ENCODE measurements around the gene ZNF839. TPM values are rescaled to one million over a fixed set of nuclear protein-coding genes. Genes with fewer than 3 reads are reported as not detected.
A peak's percentile ranks its signal among the peaks of the same experiment; 100 is the strongest.

ZNF839 gene
- 1 to 10 TPM; 5.5 to 10.0 TPM for polyA plus RNA-seq

DNA sequence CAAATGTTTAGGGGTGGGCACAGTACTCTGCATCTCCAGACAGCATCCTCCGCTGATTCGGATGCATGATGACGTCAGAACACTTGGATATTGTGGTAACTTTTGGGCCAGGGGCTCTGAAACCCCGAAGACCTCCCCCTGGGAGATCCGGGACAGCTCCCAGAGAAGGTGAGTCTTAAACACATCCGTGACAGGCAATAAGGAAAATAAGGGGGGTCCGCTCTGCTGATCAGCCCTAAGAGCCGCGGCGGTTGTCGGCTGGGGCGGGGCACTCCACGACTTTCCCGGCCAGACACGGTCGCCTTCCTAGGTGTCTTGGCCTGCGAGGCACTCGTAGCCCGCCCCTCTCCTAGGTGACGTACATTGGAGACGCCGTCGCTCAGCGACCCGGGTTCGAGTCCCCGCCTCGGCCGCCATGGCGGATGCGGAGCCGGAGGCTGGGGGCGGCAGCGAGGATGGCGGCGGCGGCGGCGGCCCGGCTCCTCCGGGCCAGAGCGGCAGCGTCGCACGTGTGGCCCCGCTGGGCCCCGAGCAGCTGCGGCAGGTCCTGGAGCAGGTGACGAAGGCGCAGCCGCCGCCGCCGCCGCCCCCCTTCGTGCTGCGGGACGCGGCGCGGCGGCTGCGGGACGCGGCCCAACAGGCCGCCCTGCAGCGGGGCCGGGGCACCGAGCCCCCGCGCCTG lies at the start of gene ZNF839:
ZNF839 (plus strand) TSS at position 396 of the 682 bp plus-strand sequence; CDS start at position 416, 20 bp downstream.
- Histone ChIP-seq H3K9me3 (ENCODE audit: control insufficient read depth in 2 of 2, insufficient read depth in 1 of 2, low read depth in 1 of 2, low read length in 1 of 2) (no peaks in the 10 kb centered on the region), H3K27ac (ENCODE audit: low read depth in 2 of 2, low read length in 1 of 2) (peak within 1 kb of the TSS; percentile 95 to 96), H3K4me3 (ENCODE audit: low read depth in 1 of 2, low read length in 2 of 2) (peak within 1 kb of the TSS; percentile 85 to 98), H3K27me3 (ENCODE audit: control insufficient read depth in 1 of 2, insufficient read depth in 2 of 2, low read length in 2 of 2) (no peaks in the 10 kb centered on the region), H3K4me1 (ENCODE audit: control insufficient read depth in 2 of 2, insufficient read depth in 2 of 2, low read length in 1 of 2) (peaks cover 0 to 7% of the 10 kb centered on the region in 2 donors), H3K36me3 (ENCODE audit: control insufficient read depth in 2 of 2, insufficient read depth in 2 of 2, low read length in 1 of 2) (no peaks in the 10 kb centered on the region)
- 0% methylated on average over 49 to 71 of the region's 71 CpGs for WGBS, 2 donors

DNA sequence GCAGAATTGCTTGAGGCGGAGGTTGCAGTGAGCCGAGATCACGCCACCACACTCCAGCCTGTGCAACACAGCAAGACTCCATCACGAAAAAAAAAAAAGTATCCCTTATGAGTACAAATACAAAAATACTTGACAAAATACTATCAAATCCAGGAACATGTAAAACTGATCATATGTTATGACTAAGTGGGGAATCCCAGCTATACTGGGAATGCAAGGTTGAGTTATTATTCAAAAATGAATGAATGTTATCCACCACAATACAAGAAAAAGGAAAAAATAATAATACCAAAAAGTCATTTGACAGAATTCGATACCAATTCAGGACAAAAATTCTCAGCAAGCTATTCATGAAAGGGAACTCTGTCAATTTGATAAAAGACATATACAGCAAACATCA lies 47.2 kb upstream of the ZNF839 start:
- H3K9me3 ChIP-seq (ENCODE audit: control insufficient read depth in 2 of 2, insufficient read depth in 1 of 2, low read depth in 1 of 2, low read length in 1 of 2), result no peaks in the 10 kb centered on the region
- WGBS, 2 donors, result 76 to 86% methylated on average over 5 of the region's 5 CpGs
- no peaks in the 10 kb centered on the region for H3K36me3 ChIP-seq (ENCODE audit: control insufficient read depth in 2 of 2, insufficient read depth in 2 of 2, low read length in 1 of 2)
- H3K4me1 ChIP-seq (ENCODE audit: control insufficient read depth in 2 of 2, insufficient read depth in 2 of 2, low read length in 1 of 2), result no peaks in the 10 kb centered on the region
- no peak overlapping the region for H3K27ac ChIP-seq (ENCODE audit: low read depth in 2 of 2, low read length in 1 of 2)
- H3K4me3 ChIP-seq (ENCODE audit: low read depth in 1 of 2, low read length in 2 of 2), result no peak overlapping the region
- no peaks in the 10 kb centered on the region for H3K27me3 ChIP-seq (ENCODE audit: control insufficient read depth in 1 of 2, insufficient read depth in 2 of 2, low read length in 2 of 2)

DNA sequence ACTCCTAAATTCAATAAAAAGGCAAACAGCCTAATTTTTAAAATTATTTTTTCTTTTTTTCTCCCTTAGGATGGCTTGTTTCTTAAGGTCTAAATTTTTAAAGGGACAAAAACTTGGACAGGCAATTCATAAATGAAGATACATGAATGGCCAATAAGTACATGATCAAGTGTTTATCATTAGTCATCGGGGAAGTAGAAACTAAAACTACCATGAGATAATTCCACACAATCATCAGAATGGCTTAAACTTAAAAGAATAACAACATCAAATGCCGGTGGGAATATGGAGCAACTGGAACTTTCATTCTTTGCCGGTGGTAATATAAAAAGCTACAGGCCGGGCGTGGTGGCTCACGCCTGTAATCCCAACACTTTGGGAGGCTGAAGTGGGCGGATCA lies 43.7 kb upstream of the ZNF839 start:
- 88 to 89% methylated on average over 7 of the region's 7 CpGs for WGBS, 2 donors

DNA sequence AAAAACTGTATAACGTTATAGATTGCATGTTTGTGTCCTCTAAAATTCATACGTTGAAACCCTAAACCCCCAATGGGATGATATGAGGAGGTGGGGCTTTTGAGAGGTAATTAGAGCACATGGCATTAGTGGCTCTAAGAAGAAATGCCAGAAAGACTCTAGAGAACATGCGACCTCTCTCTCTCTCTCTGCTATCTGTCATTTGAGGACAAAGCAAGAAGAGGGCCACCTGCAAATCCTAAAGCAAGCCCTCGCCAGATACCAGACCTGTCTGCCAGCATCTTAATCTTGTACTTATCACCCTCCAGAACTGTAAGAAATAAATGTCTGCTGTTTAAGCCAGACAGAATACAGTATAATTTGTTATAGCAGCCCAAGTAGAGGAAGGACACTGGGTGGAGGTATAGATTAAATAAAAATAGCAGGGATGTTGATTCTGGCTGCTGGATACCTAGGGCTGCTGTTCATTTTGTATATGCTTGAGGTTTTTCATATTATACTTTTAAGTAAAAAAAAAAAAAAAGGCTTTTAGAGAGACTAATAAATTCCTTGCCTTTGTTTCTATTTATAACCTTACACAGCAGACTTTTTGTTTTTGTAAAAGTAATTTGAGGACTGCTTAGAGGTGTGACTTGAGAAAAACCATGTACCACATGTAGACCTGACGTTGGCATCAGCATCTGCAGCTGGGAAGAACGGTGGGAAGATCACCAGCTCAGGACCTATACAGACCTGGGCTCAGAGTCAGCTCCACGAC lies 41.5 kb upstream of the ZNF839 start:
- Histone ChIP-seq H3K9me3 (ENCODE audit: control insufficient read depth in 2 of 2, insufficient read depth in 1 of 2, low read depth in 1 of 2, low read length in 1 of 2) (no peaks in the 10 kb centered on the region), H3K36me3 (ENCODE audit: control insufficient read depth in 2 of 2, insufficient read depth in 2 of 2, low read length in 1 of 2) (no peaks in the 10 kb centered on the region), H3K27me3 (ENCODE audit: control insufficient read depth in 1 of 2, insufficient read depth in 2 of 2, low read length in 2 of 2) (no peaks in the 10 kb centered on the region), H3K27ac (ENCODE audit: low read depth in 2 of 2, low read length in 1 of 2) (no peak overlapping the region), H3K4me3 (ENCODE audit: low read depth in 1 of 2, low read length in 2 of 2) (no peak overlapping the region), H3K4me1 (ENCODE audit: control insufficient read depth in 2 of 2, insufficient read depth in 2 of 2, low read length in 1 of 2) (no peaks in the 10 kb centered on the region)
- 64 to 69% methylated on average over 7 of the region's 7 CpGs for WGBS, 2 donors

More for the DNA sequence above, 43.7 kb upstream of the ZNF839 start:
- no peak overlapping the region for H3K4me3 ChIP-seq (ENCODE audit: low read depth in 1 of 2, low read length in 2 of 2)
- H3K27me3 ChIP-seq (ENCODE audit: control insufficient read depth in 1 of 2, insufficient read depth in 2 of 2, low read length in 2 of 2), result no peaks in the 10 kb centered on the region
- no peaks in the 10 kb centered on the region for H3K36me3 ChIP-seq (ENCODE audit: control insufficient read depth in 2 of 2, insufficient read depth in 2 of 2, low read length in 1 of 2)
- no peaks in the 10 kb centered on the region for H3K4me1 ChIP-seq (ENCODE audit: control insufficient read depth in 2 of 2, insufficient read depth in 2 of 2, low read length in 1 of 2)
- no peaks in the 10 kb centered on the region for H3K9me3 ChIP-seq (ENCODE audit: control insufficient read depth in 2 of 2, insufficient read depth in 1 of 2, low read depth in 1 of 2, low read length in 1 of 2)
- no peak overlapping the region for H3K27ac ChIP-seq (ENCODE audit: low read depth in 2 of 2, low read length in 1 of 2)

DNA sequence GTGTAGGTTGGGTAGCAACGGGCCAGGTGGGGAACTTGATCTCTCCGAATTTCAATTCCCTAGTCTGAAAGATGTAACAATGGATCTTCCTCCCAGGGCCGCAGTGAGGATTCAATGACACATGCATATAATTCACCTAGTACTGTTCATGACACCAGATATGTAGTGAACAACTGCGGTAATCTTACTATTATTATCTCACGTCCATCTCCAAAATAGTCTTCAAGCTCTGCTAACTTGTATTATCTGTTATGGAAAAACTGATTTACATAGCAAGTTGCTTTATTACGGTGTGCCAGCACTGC lies 41.0 kb upstream of the ZNF839 start:
- 86 to 90% methylated on average over 6 of the region's 6 CpGs for WGBS, 2 donors
- Histone ChIP-seq H3K36me3 (ENCODE audit: control insufficient read depth in 2 of 2, insufficient read depth in 2 of 2, low read length in 1 of 2) (no peaks in the 10 kb centered on the region), H3K9me3 (ENCODE audit: control insufficient read depth in 2 of 2, insufficient read depth in 1 of 2, low read depth in 1 of 2, low read length in 1 of 2) (no peaks in the 10 kb centered on the region), H3K4me1 (ENCODE audit: control insufficient read depth in 2 of 2, insufficient read depth in 2 of 2, low read length in 1 of 2) (no peaks in the 10 kb centered on the region), H3K27me3 (ENCODE audit: control insufficient read depth in 1 of 2, insufficient read depth in 2 of 2, low read length in 2 of 2) (no peaks in the 10 kb centered on the region), H3K4me3 (ENCODE audit: low read depth in 1 of 2, low read length in 2 of 2) (no peak overlapping the region), H3K27ac (ENCODE audit: low read depth in 2 of 2, low read length in 1 of 2) (no peak overlapping the region)

DNA sequence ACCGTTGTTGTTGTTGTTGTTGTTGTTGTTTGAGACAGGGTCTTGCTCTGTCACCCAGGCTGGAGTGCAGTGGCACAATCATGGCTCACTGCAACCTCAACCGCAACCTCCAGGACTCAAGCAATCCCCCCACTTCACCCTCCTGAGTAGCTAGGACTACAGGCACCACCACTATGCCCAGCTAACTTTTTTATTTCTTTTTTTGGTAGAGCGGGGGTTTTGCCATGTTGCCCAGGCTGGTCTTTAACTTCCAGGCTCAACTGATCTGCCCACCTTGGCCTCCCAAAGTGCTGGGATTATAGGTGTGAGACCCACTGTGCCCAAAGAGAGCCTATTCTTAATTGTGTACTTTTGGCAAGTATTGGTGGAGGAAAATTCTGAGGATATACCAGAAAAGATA lies 40.3 kb upstream of the ZNF839 start:
- Histone ChIP-seq H3K4me3 (ENCODE audit: low read depth in 1 of 2, low read length in 2 of 2) (no peak overlapping the region), H3K36me3 (ENCODE audit: control insufficient read depth in 2 of 2, insufficient read depth in 2 of 2, low read length in 1 of 2) (no peaks in the 10 kb centered on the region), H3K9me3 (ENCODE audit: control insufficient read depth in 2 of 2, insufficient read depth in 1 of 2, low read depth in 1 of 2, low read length in 1 of 2) (no peaks in the 10 kb centered on the region), H3K27ac (ENCODE audit: low read depth in 2 of 2, low read length in 1 of 2) (peak overlapping the region in 1 of 2 donors; percentile 40), H3K4me1 (ENCODE audit: control insufficient read depth in 2 of 2, insufficient read depth in 2 of 2, low read length in 1 of 2) (no peaks in the 10 kb centered on the region), H3K27me3 (ENCODE audit: control insufficient read depth in 1 of 2, insufficient read depth in 2 of 2, low read length in 2 of 2) (no peaks in the 10 kb centered on the region)
- 82 to 84% methylated on average over 3 of the region's 3 CpGs for WGBS, 2 donors

DNA sequence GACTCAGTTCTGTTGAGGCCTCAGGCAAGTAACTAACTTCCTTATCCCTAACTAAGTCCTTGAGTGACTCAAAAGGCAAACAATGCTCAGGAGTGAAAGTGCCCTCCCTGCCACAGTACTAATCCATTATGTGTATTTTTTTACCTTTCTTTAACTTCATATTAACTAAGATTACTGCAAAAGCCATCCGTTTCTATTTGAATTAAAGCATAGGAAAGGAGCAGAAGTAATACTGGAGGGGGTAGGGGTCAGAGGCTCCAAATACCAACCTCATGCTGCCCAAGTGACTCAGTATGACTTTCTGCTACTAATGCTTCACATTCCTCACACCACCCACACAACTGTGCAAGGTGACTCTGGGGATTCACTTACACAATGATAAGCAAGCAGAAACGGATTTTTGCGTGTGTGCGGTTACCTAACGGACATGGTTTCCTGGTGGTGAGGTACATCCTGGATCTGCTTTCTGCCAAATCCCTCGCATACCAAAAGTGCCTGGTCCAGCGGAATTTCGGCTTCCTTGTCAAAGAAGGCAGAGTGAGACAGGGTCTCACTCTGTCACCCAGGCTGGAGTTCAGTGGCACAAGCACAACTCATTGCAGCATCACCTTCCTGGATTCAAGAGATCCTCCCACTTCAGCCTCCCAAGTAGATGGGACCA lies 39.7 kb upstream of the ZNF839 start:
- H3K4me3 ChIP-seq (ENCODE audit: low read depth in 1 of 2, low read length in 2 of 2), result no peak overlapping the region
- no peaks in the 10 kb centered on the region for H3K4me1 ChIP-seq (ENCODE audit: control insufficient read depth in 2 of 2, insufficient read depth in 2 of 2, low read length in 1 of 2)
- H3K27ac ChIP-seq (ENCODE audit: low read depth in 2 of 2, low read length in 1 of 2), result peak overlapping the region; percentile 53 to 75
- no peaks in the 10 kb centered on the region for H3K27me3 ChIP-seq (ENCODE audit: control insufficient read depth in 1 of 2, insufficient read depth in 2 of 2, low read length in 2 of 2)
- no peaks in the 10 kb centered on the region for H3K36me3 ChIP-seq (ENCODE audit: control insufficient read depth in 2 of 2, insufficient read depth in 2 of 2, low read length in 1 of 2)
- WGBS, 2 donors, result 47 to 62% methylated on average over 8 of the region's 8 CpGs
- no peaks in the 10 kb centered on the region for H3K9me3 ChIP-seq (ENCODE audit: control insufficient read depth in 2 of 2, insufficient read depth in 1 of 2, low read depth in 1 of 2, low read length in 1 of 2)

DNA sequence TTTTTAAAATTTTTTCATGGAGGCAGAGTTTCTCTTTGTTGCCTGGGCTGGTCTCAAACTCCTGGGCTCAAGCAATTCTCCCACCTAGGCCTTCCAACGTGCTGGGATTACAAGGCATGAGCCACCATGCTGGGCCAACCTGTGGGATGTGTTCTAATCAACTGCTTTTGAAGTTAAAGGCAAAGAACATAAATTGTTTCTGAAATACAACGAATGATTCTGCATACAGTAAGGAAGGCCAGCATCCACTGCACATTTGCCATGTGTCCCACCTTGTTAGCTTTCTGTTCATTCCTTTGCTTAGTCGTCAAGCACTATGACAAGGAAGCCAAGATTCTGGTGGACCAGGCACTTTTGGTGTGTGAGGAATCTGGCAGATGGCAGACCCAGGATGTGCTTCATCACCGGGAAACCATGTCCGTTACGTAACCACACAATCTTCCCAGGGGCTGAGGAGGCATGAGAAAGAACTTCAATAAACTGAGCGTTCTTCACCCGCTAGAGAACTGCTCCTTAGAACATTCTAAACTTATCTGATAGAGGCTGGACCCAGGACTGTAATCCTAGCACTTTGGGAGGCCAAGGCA lies 39.1 kb upstream of the ZNF839 start:
- Histone ChIP-seq H3K27me3 (ENCODE audit: control insufficient read depth in 1 of 2, insufficient read depth in 2 of 2, low read length in 2 of 2) (no peaks in the 10 kb centered on the region), H3K4me1 (ENCODE audit: control insufficient read depth in 2 of 2, insufficient read depth in 2 of 2, low read length in 1 of 2) (no peaks in the 10 kb centered on the region), H3K27ac (ENCODE audit: low read depth in 2 of 2, low read length in 1 of 2) (peak overlapping the region; percentile 7 to 53), H3K9me3 (ENCODE audit: control insufficient read depth in 2 of 2, insufficient read depth in 1 of 2, low read depth in 1 of 2, low read length in 1 of 2) (no peaks in the 10 kb centered on the region), H3K4me3 (ENCODE audit: low read depth in 1 of 2, low read length in 2 of 2) (no peak overlapping the region), H3K36me3 (ENCODE audit: control insufficient read depth in 2 of 2, insufficient read depth in 2 of 2, low read length in 1 of 2) (no peaks in the 10 kb centered on the region)
- 79 to 84% methylated on average over 8 of the region's 8 CpGs for WGBS, 2 donors

DNA sequence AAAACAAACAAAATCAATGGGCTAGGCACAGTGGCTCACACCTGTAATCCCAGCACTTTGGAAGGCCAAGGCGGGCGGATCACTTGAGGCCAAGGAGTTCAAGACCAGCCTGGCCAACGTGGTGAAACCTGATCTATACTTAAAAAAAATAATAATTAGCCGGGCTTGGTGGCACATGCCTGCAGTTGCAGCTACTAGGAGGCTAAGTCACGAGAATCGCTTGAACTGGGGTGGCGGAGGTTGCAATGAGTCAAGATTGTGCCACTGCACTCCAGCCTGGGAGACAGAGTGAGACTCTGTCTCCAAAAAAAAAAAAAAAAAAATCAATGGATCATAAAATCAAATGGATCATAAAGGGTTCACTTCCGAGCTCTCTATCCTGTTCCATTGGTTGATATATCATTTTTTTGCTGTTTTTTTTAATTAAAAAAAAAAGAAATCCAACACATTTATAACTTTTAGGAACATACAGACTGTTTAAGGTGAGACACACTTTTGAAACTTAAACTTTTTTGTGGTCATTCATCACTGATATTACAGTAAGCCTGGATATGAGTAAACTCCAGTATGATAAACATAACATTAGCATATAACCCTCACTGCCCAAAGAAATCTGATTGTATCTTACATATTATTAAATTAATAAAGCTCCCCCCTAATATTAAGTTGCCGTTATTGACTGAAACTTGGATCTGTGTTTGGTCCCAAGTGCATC lies 36.6 kb upstream of the ZNF839 start:
- no peaks in the 10 kb centered on the region for H3K36me3 ChIP-seq (ENCODE audit: control insufficient read depth in 2 of 2, insufficient read depth in 2 of 2, low read length in 1 of 2)
- H3K27me3 ChIP-seq (ENCODE audit: control insufficient read depth in 1 of 2, insufficient read depth in 2 of 2, low read length in 2 of 2), result no peaks in the 10 kb centered on the region
- no peaks in the 10 kb centered on the region for H3K9me3 ChIP-seq (ENCODE audit: control insufficient read depth in 2 of 2, insufficient read depth in 1 of 2, low read depth in 1 of 2, low read length in 1 of 2)
- H3K27ac ChIP-seq (ENCODE audit: low read depth in 2 of 2, low read length in 1 of 2), result no peak overlapping the region
- H3K4me3 ChIP-seq (ENCODE audit: low read depth in 1 of 2, low read length in 2 of 2), result no peak overlapping the region
- 82 to 88% methylated on average over 9 of the region's 9 CpGs for WGBS, 2 donors
- H3K4me1 ChIP-seq (ENCODE audit: control insufficient read depth in 2 of 2, insufficient read depth in 2 of 2, low read length in 1 of 2), result no peaks in the 10 kb centered on the region

Data from esophagus (tissue), 2 donors.